ENCODE measurements around the gene STX1B. TPM values are rescaled to one million over a fixed set of nuclear protein-coding genes. Genes with fewer than 3 reads are reported as not detected.

The STX1B gene
- total RNA-seq, 1 experiment from 2014 or later, result 11.0 TPM

- no peak overlapping the region for H2BK120ac ChIP-seq (ENCODE audit: low read depth, low read length, poor library complexity, severe bottlenecking)
- no peak overlapping the region for H4K5ac ChIP-seq (ENCODE audit: insufficient read length, low read depth, low read length)
- no peaks in the 10 kb centered on the region; the same call in 1 of the 2 replicates for H3K79me2 ChIP-seq (ENCODE audit: insufficient read depth, low read length)
- no peak overlapping the region for H2AFZ ChIP-seq (ENCODE audit: low read length)
- Mint-ChIP-seq H3K4me3 (no peak overlapping the region), H3K27ac (peak overlapping the region in 1 of 3 experiments; percentile 62; a peak in 1 of 7 replicates), H3K27me3 (ENCODE audit: low read depth) (peaks cover 19% of the 10 kb centered on the region), H3K36me3 (ENCODE audit: insufficient read depth in 1 of 3, low read depth in 3 of 3) (no peaks in the 10 kb centered on the region; a peak in 1 of 7 replicates), H3K4me1 (peaks cover 24 to 43% of the 10 kb centered on the region in 2 experiments), H3K9me3 (no peaks in the 10 kb centered on the region; a peak in 1 of 5 replicates)
- peaks cover 5% of the 10 kb centered on the region for H3K23me2 ChIP-seq (ENCODE audit: insufficient read length, low read depth, low read length, poor library complexity, severe bottlenecking)
- H3K4ac ChIP-seq (ENCODE audit: low read depth, low read length), result no peak overlapping the region
- no peaks in the 10 kb centered on the region for H3K27me3 ChIP-seq (ENCODE audit: insufficient read depth, low read length)
- H3T11ph ChIP-seq (ENCODE audit: low read length), result no peak overlapping the region
- H3K27ac ChIP-seq (ENCODE audit: insufficient read length, low read depth, low read length), result no peak overlapping the region
- H2BK12ac ChIP-seq (ENCODE audit: insufficient read length, low read depth, low read length), result no peak overlapping the region
- no peak overlapping the region for H3K18ac ChIP-seq (ENCODE audit: insufficient read length, low read depth, low read length)
- no peak overlapping the region for H3K23ac ChIP-seq (ENCODE audit: insufficient read length, low read depth, low read length)
- peaks cover 3% of the 10 kb centered on the region; the same call in 1 of the 2 replicates for H3K4me1 ChIP-seq (ENCODE audit: insufficient read depth, low read length)
- H4K8ac ChIP-seq (replicated peaks; ENCODE audit: insufficient read length, low read depth, low read length), result no peak overlapping the region
- WGBS (ENCODE audit: extremely low coverage, insufficient read length, low lambda C conversion rate), result no CpG with 5 or more reads among the region's 6 CpGs
- no peak overlapping the region for H2BK15ac ChIP-seq (ENCODE audit: low read depth, low read length)
- H2BK5ac ChIP-seq (ENCODE audit: insufficient read length, low read length), result no peak overlapping the region
- no peak overlapping the region for H4K91ac ChIP-seq (ENCODE audit: insufficient read length, low read depth, low read length)
- no peak overlapping the region for H3K9ac ChIP-seq (ENCODE audit: extremely low read depth, insufficient read length, low read length)
- no peak overlapping the region for H3K56ac ChIP-seq (ENCODE audit: insufficient read length, low read depth, low read length)
- no peak overlapping the region for H2AK5ac ChIP-seq (ENCODE audit: insufficient read length, low read length)
- no peak overlapping the region for H2BK20ac ChIP-seq (ENCODE audit: low read depth, low read length, poor library complexity, severe bottlenecking)
- H4K20me1 ChIP-seq (ENCODE audit: control insufficient read depth, insufficient read depth, insufficient read length), result no peaks in the 10 kb centered on the region
- TF ChIP-seq CTCF (conservative IDR thresholded peaks at IDR 0.05), result no peak
- H3K9me3 ChIP-seq (ENCODE audit: control insufficient read depth, low read depth, low read length), result no peaks in the 10 kb centered on the region
- H3K79me1 ChIP-seq (ENCODE audit: insufficient read depth, low read depth, low read length, poor library complexity, severe bottlenecking), result no peaks in the 10 kb centered on the region
- no peak for DNase-seq
- no peak overlapping the region for H3K4me2 ChIP-seq (ENCODE audit: insufficient read depth, insufficient read length, low read length)
- H3K14ac ChIP-seq (ENCODE audit: insufficient read depth, low read length), result no peak overlapping the region
Measured at GRCh38 chr16:31007684-31008083, 2.8 kb downstream of the STX1B start.
